Measurements from ENCODE around the gene LCMT1. TPM values are rescaled to one million over a fixed set of nuclear protein-coding genes. Genes with fewer than 3 reads are reported as not detected.
A peak's percentile ranks its signal among the peaks of the same experiment; 100 is the strongest.

LCMT1 gene
- total and polyA plus RNA-seq, 9 of the 15 experiments (the other 6 are each of a cell fraction or from before 2014, with no cell fraction given) = 20.0 to 42.8 (median 32.3) TPM

DNA sequence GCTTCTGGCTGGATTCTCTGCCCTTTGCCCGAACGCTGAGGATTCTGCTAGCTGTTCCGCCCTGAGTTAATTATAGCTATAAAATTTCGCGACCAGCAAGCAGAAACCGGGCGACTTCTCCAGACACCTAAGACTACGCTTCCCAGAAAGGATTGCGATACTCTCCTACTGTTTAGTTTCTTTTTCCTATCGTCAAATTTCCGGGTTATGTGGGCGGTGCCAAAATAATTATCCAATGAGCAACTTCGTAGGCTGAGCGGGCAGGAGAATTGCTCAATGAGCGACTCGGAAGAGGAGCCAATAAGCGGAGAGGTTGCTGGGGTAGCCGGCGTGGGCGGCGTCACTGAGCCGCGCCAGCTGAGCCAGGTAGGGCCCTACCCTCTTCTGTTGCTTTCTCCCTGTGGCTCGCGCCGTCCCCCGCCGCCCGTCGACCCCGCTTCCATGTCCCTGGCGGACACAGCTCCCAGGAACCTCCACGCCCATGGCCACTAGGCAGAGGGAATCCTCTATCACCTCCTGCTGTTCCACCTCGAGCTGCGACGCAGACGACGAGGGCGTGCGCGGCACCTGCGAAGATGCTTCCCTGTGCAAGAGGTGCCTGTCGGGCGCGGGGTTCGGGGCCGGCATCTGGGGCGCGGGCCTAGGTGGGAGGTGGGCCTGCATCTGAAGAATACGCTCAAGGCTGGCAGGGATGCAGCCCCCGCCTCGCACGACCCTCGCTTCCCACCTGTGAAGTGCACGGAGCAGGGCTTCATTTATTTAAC, at the start of gene LCMT1 (continued):
- peak; percentile 3; the same call in 1 of the 2 replicates for TF ChIP-seq JUN (IDR thresholded peaks at IDR 0.05; ENCODE audit: borderline replicate concordance, low read depth, low read length)
- no peak for TF ChIP-seq JUN (CRISPR knock-in tag; IDR thresholded peaks at IDR 0.05; ENCODE audit: borderline replicate concordance)
- peak; percentile 36; the same call in 1 of the 2 replicates for TF ChIP-seq JUND (IDR thresholded peaks at IDR 0.05; ENCODE audit: borderline replicate concordance, low read depth, low read length)
- TF ChIP-seq JUND (tag; IDR thresholded peaks at IDR 0.05; ENCODE audit: borderline replicate concordance, low read depth, low read length) = peak; percentile 14; the same call in 1 of the 3 replicates
- TF ChIP-seq GABPB2 (CRISPR knock-in tag; conservative IDR thresholded peaks at IDR 0.05) = no peak
- TF ChIP-seq SAP30 (IDR thresholded peaks at IDR 0.05; ENCODE audit: borderline replicate concordance, insufficient read depth, low read depth, low read length, poor library complexity, severe bottlenecking) = peak; percentile 77
- TF ChIP-seq, protein P1, sequence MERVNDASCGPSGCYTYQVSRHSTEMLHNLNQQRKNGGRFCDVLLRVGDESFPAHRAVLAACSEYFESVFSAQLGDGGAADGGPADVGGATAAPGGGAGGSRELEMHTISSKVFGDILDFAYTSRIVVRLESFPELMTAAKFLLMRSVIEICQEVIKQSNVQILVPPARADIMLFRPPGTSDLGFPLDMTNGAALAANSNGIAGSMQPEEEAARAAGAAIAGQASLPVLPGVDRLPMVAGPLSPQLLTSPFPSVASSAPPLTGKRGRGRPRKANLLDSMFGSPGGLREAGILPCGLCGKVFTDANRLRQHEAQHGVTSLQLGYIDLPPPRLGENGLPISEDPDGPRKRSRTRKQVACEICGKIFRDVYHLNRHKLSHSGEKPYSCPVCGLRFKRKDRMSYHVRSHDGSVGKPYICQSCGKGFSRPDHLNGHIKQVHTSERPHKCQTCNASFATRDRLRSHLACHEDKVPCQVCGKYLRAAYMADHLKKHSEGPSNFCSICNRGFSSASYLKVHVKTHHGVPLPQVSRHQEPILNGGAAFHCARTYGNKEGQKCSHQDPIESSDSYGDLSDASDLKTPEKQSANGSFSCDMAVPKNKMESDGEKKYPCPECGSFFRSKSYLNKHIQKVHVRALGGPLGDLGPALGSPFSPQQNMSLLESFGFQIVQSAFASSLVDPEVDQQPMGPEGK (CRISPR knock-in tag; IDR thresholded peaks at IDR 0.05; ENCODE audit: borderline replicate concordance) = no peak
- no peak for TF ChIP-seq SMAD1 (IDR thresholded peaks at IDR 0.05; ENCODE audit: low read depth, low read length, partially characterized antibody)
- TF ChIP-seq ZNF282 (CRISPR knock-in tag; IDR thresholded peaks at IDR 0.05) = no peak
- TF ChIP-seq FUS (optimal IDR thresholded peaks at IDR 0.05; ENCODE audit: low read depth, low read length) = no peak
- no peak for TF ChIP-seq ATF2 (CRISPR knock-in tag; IDR thresholded peaks at IDR 0.05)
- no peak for TF ChIP-seq HOMEZ (CRISPR knock-in tag; IDR thresholded peaks at IDR 0.05)
- TF ChIP-seq GTF2A2 (tag; IDR thresholded peaks at IDR 0.05) = no peak
- TF ChIP-seq NFIC (IDR thresholded peaks at IDR 0.05) = no peak
- TF ChIP-seq NR4A1 (CRISPR knock-in tag; IDR thresholded peaks at IDR 0.05) = no peak
- no peak for TF ChIP-seq NR4A1 (tag; IDR thresholded peaks at IDR 0.05)
- TF ChIP-seq, protein P2, sequence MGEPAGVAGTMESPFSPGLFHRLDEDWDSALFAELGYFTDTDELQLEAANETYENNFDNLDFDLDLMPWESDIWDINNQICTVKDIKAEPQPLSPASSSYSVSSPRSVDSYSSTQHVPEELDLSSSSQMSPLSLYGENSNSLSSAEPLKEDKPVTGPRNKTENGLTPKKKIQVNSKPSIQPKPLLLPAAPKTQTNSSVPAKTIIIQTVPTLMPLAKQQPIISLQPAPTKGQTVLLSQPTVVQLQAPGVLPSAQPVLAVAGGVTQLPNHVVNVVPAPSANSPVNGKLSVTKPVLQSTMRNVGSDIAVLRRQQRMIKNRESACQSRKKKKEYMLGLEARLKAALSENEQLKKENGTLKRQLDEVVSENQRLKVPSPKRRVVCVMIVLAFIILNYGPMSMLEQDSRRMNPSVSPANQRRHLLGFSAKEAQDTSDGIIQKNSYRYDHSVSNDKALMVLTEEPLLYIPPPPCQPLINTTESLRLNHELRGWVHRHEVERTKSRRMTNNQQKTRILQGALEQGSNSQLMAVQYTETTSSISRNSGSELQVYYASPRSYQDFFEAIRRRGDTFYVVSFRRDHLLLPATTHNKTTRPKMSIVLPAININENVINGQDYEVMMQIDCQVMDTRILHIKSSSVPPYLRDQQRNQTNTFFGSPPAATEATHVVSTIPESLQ (CRISPR knock-in tag; IDR thresholded peaks at IDR 0.05) = no peak

Data from K562 (cell line).